Activated CD4-positive, alpha-beta T cell treated with anti-CD3 and anti-CD28 coated beads for 4 hours (primary cell): ENCODE results near the gene ZNF32.
"Not testable (repeated sequence)": the region's sequence is repeated elsewhere in the genome, so short reads cannot be mapped to it uniquely, and the experiment has no call there.

Experiments
- DNase-seq, 2 donors: peaks; one replicate each; pipeline ENCODE4 v3.0.0-alpha.2; 2020

The ZNF32 gene

GRCh38 chr10:43623351-43623750 lies 25.3 kb downstream of the ZNF32 start:
- DNase-seq, result no peak

GRCh38 chr10:43622038-43622437 lies 26.6 kb downstream of the ZNF32 start:
- no peak for DNase-seq

- DNase-seq, result no peak
Measured at GRCh38 chr10:43619368-43619767, 29.3 kb downstream of the ZNF32 start.

- no peak for DNase-seq
Measured at GRCh38 chr10:43616697-43617370, 31.8 kb downstream of the ZNF32 start.

GRCh38 chr10:43610636-43611035 lies 38.0 kb downstream of the ZNF32 start:
- no peak for DNase-seq

- DNase-seq, result no peak
Measured at GRCh38 chr10:43607199-43607573, 41.5 kb downstream of the ZNF32 start.

- peak; percentile 64 to 66 for DNase-seq
Measured at GRCh38 chr10:43606323-43607198, 42.1 kb downstream of the ZNF32 start, which contains the start of gene ZNF485. ZNF485 (plus strand) TSS chr10:43606438; CDS start chr10:43607051, 613 bp downstream.

GRCh38 chr10:43605850-43606322 lies 42.8 kb downstream of the ZNF32 start:
- no peak for DNase-seq

GRCh38 chr10:43601576-43601975 lies 47.1 kb downstream of the ZNF32 start:
- not testable (repeated sequence) for DNase-seq

- DNase-seq, result no peak
Measured at GRCh38 chr10:43599333-43599732, 49.3 kb downstream of the ZNF32 start.

- DNase-seq, result no peak
Measured at GRCh38 chr10:43598446-43598845, 50.2 kb downstream of the ZNF32 start.

GRCh38 chr10:43596546-43596945 lies 52.1 kb downstream of the ZNF32 start:
- DNase-seq, result no peak

GRCh38 chr10:43595739-43596298 lies 52.9 kb downstream of the ZNF32 start:
- no peak for DNase-seq

GRCh38 chr10:43594944-43595589 lies 53.6 kb downstream of the ZNF32 start:
- DNase-seq, result peak in 1 of 2 donors; percentile 32
